Peyer's patch (tissue), 4 donors: ENCODE data around the gene TDRD12. TPM values are rescaled to one million over a fixed set of nuclear protein-coding genes. Genes with fewer than 3 reads are reported as not detected.

ENCODE experiments used
- DNase-seq, 3 donors: peaks; one replicate each; pipeline ENCODE4 v3.0.0-alpha.2; 2017 to 2019
- H3K27ac ChIP-seq, 4 donors: fragments of 200-600 bp; sonication (generic); one replicate each; pipeline ENCODE4 v1.5.1; 2016 to 2019
- H3K27me3 ChIP-seq, 2 donors: fragments of 200-600 bp; sonication (generic); one replicate each; pipeline ENCODE4 v1.5.1; 2019
- H3K36me3 ChIP-seq, 3 donors: fragments of 200-600 bp; sonication (generic); one replicate each; pipeline ENCODE4 v1.5.1; 2016 to 2019
- H3K4me1 ChIP-seq, 4 donors: fragments of 200-600 bp; sonication (generic); one replicate each; pipeline ENCODE4 v1.5.1; 2016 to 2019
- H3K4me3 ChIP-seq, 4 donors: fragments of 200-600 bp; sonication (generic); 1 replicate in 3 of 4; 2 replicates in 1 of 4; pipeline ENCODE4 v1.5.1; 2016 to 2019; ENCODE audit warnings: mild to moderate bottlenecking in 1 of 4
- H3K9me3 ChIP-seq, 4 donors: fragments of 200-600 bp; sonication (generic); one replicate each; pipeline ENCODE4 v1.5.1; 2016 to 2019; ENCODE audit warnings: mild to moderate bottlenecking in 1 of 4
- CTCF ChIP-seq, 6 experiments: fragments of 450-650 bp in 4 of 6; fragments of 200-600 bp in 2 of 6; sonication (generic) in 1 of 6; IDR thresholded peaks; one replicate each; pipeline ENCODE4 v1.5.1; 2017 to 2019; ENCODE audit warnings: antibody characterized with exemption in 6 of 6, mild to moderate bottlenecking in 3 of 6, moderate library complexity in 1 of 6
- POLR2A ChIP-seq, 2 donors: fragments of 450-650 bp; IDR thresholded peaks; one replicate each; pipeline ENCODE4 v1.5.1; 2017; ENCODE audit warnings: antibody characterized with exemption in 2 of 2, mild to moderate bottlenecking in 2 of 2, moderate library complexity in 2 of 2
- total RNA-seq, 4 donors: library from RNA; depleted of rRNA; stranded (reverse); fragments of >200 nt; gene quantifications; one replicate each; pipeline ENCODE4 v1.1.0, GENCODE V29; 2016

TDRD12 gene
- total RNA-seq, 4 donors from 2014 or later = 1.7 TPM; not detected in 3

DNA sequence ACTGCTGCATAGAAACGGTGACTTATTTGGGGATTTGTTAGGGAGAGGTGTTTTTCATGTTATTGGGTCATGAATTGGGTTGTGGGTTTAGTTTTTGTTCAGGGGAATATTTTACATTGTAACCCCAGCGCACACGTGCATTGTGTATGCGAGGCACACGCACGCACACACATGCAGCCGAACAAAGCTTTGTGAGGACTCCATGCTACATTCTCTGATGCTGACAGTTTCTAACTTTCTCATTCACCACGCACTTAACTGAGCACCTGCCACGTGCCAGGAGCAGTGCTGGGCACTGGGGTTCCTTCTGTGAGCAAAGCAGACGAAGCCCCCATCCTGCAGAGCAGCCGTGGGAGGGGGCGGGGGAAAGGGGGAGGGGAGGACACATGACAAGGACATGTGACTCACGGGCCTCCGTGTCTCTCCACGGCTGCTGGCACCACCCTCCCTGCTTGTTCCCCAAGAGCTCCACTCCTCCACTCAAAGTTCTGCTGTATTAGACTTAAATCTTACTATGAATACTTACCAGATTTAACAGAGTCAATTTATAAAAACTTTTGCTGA lies 94.4 kb downstream of the TDRD12 start:
- Histone ChIP-seq H3K27ac (no peak overlapping the region), H3K4me3 (no peak overlapping the region)
- TF ChIP-seq POLR2A (IDR thresholded peaks at IDR 0.05) (no peak), CTCF (IDR thresholded peaks at IDR 0.05) (no peak)

GRCh38 chr19:32814624-32815023 lies 95.1 kb downstream of the TDRD12 start:
- TF ChIP-seq CTCF (IDR thresholded peaks at IDR 0.05) (no peak), POLR2A (IDR thresholded peaks at IDR 0.05) (no peak)
- DNase-seq = peak in 1 of 3 donors; percentile 0
- H3K36me3 ChIP-seq = no peaks in the 10 kb centered on the region
- H3K4me1 ChIP-seq = peaks cover 0 to 8% (median 0%) of the 10 kb centered on the region in 4 donors
- H3K4me3 ChIP-seq = no peak overlapping the region
- H3K27ac ChIP-seq = no peak overlapping the region
- no peaks in the 10 kb centered on the region for H3K9me3 ChIP-seq
- H3K27me3 ChIP-seq = no peaks in the 10 kb centered on the region

More for the DNA sequence above, 94.4 kb downstream of the TDRD12 start:
- Histone ChIP-seq H3K9me3 (no peaks in the 10 kb centered on the region), H3K4me1 (peaks cover 0 to 13% (median 0%) of the 10 kb centered on the region in 4 donors), H3K27me3 (no peaks in the 10 kb centered on the region), H3K36me3 (no peaks in the 10 kb centered on the region)
- DNase-seq = peak in 1 of 3 donors; percentile 12

DNA sequence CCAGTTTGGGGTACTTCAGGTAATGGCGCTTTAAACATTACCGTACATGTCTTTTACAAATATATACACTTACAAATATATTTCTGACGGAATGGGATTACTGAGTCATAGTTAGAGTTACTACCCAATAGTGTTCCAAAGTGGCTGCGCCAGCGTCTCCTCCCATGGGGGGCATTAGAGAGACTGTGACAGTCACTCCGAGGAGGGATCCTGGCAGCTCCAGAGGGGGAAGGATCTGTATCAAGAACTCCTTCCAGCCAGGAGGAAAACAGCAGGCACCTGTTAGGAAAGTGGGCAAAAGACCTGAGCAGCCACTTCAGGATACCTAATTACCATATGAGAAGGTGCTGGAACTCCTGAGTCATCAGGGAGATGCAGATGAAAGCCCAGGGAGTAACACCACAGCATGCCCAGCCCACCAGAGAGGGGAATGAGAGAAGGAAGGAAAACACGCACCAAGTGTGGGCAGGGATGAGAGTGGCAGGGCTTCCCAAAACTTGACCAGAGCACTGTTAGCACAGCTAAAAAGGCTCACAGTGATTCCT lies 97.1 kb downstream of the TDRD12 start:
- H3K27ac ChIP-seq = no peak overlapping the region
- H3K9me3 ChIP-seq = no peaks in the 10 kb centered on the region
- TF ChIP-seq CTCF (IDR thresholded peaks at IDR 0.05) = no peak
- TF ChIP-seq POLR2A (IDR thresholded peaks at IDR 0.05) = no peak
- DNase-seq = no peak
- no peak overlapping the region for H3K4me3 ChIP-seq
- no peaks in the 10 kb centered on the region for H3K27me3 ChIP-seq
- H3K36me3 ChIP-seq = no peaks in the 10 kb centered on the region
- H3K4me1 ChIP-seq = peaks cover 0 to 7% (median 0%) of the 10 kb centered on the region in 4 donors

GRCh38 chr19:32817569-32818476 lies 98.3 kb downstream of the TDRD12 start:
- no peaks in the 10 kb centered on the region for H3K9me3 ChIP-seq
- no peaks in the 10 kb centered on the region for H3K36me3 ChIP-seq
- H3K27me3 ChIP-seq = no peaks in the 10 kb centered on the region
- no peaks in the 10 kb centered on the region for H3K4me1 ChIP-seq
- H3K4me3 ChIP-seq = no peak overlapping the region
- H3K27ac ChIP-seq = no peak overlapping the region
- DNase-seq = peak in 2 of 3 donors; percentile 67 to 75
- TF ChIP-seq CTCF (IDR thresholded peaks at IDR 0.05) (no peak), POLR2A (IDR thresholded peaks at IDR 0.05) (no peak)

GRCh38 chr19:32818536-32818935 lies 99.0 kb downstream of the TDRD12 start:
- no peak overlapping the region for H3K4me3 ChIP-seq
- no peaks in the 10 kb centered on the region for H3K4me1 ChIP-seq
- TF ChIP-seq POLR2A (IDR thresholded peaks at IDR 0.05) = no peak
- no peak for TF ChIP-seq CTCF (IDR thresholded peaks at IDR 0.05)
- no peak overlapping the region for H3K27ac ChIP-seq
- no peaks in the 10 kb centered on the region for H3K27me3 ChIP-seq
- H3K36me3 ChIP-seq = no peaks in the 10 kb centered on the region
- H3K9me3 ChIP-seq = no peaks in the 10 kb centered on the region
- DNase-seq = no peak
